GM15510 (cell line): ENCODE data around the gene SPAAR.

Experiments used
- POLR2A ChIP-seq: IDR thresholded peaks from 3 replicates; pipeline ENCODE4 v1.6.1; 2011; ENCODE audit warnings: borderline replicate concordance; ENCODE audit not compliant: insufficient read length; ENCODE audit errors: extremely low read depth

The SPAAR gene

GRCh38 chr9:35909274-35909673 is at the start of gene SPAAR:
TSS of gene SPAAR (plus strand) at chr9:35909490. CDS start at chr9:35910464, 974 bp downstream.
- no peak for TF ChIP-seq POLR2A

GRCh38 chr9:35859990-35860339 is 49.3 kb upstream of the SPAAR start:
- TF ChIP-seq POLR2A: no peak

GRCh38 chr9:35861161-35861897 is 48.0 kb upstream of the SPAAR start:
- TF ChIP-seq POLR2A: no peak

GRCh38 chr9:35862328-35862727 is 47.0 kb upstream of the SPAAR start:
- no peak for TF ChIP-seq POLR2A

GRCh38 chr9:35863583-35863982 is 45.7 kb upstream of the SPAAR start:
- no peak for TF ChIP-seq POLR2A

GRCh38 chr9:35864695-35865255 is 44.5 kb upstream of the SPAAR start:
- no peak for TF ChIP-seq POLR2A

GRCh38 chr9:35867538-35867937 is 41.8 kb upstream of the SPAAR start:
- TF ChIP-seq POLR2A: no peak

- TF ChIP-seq POLR2A: no peak
Observed at GRCh38 chr9:35868933-35869332, 40.4 kb upstream of the SPAAR start.

GRCh38 chr9:35869621-35870216 is 39.6 kb upstream of the SPAAR start:
- no peak for TF ChIP-seq POLR2A

- no peak for TF ChIP-seq POLR2A
Observed at GRCh38 chr9:35870351-35870923, 38.9 kb upstream of the SPAAR start, which contains the start of gene OR13J1. TSS of gene OR13J1 (minus strand) at chr9:35870401. CDS start at chr9:35870401, 0 bp downstream.

GRCh38 chr9:35871545-35871944 is 37.7 kb upstream of the SPAAR start:
- TF ChIP-seq POLR2A: no peak

GRCh38 chr9:35872505-35872904 is 36.8 kb upstream of the SPAAR start:
- no peak for TF ChIP-seq POLR2A

- no peak for TF ChIP-seq POLR2A
Observed at GRCh38 chr9:35882263-35882848, 26.9 kb upstream of the SPAAR start.

GRCh38 chr9:35882996-35883395 is 26.3 kb upstream of the SPAAR start:
- no peak for TF ChIP-seq POLR2A

GRCh38 chr9:35891646-35892045 is 17.6 kb upstream of the SPAAR start:
- no peak for TF ChIP-seq POLR2A
